K562 (cell line): Measurements from ENCODE around the gene LRRC26. TPM values are rescaled to one million over a fixed set of nuclear protein-coding genes. Genes with fewer than 3 reads are reported as not detected.

Experiments
- ATAC-seq: fragments of 200-7000 bp; cut with Tn5 transposase; 3 replicates; pipeline ENCODE4 v1.9.1; 2020; ENCODE audit warnings: moderate library complexity
- BruUV-seq: library from RNA; stranded (reverse); fragments of 400-500 nt; replicated peaks from 2 replicates; lab custom pipeline; 2021; lab: Mats Ljungman, UMichigan
- CTCF ChIA-PET: fragments of 300-600 bp; formaldehyde crosslinking; extraction: SDS; loops from one replicate; lab custom pipeline; 2021; ENCODE audit warnings: low intra/inter-chr PET ratio; lab: Yijun Ruan, JAX
- POLR2A ChIA-PET: fragments of 300-600, 350-650 bp; sonication (Branson Sonifier 250); formaldehyde crosslinking; extraction: SDS; loops from one replicate; lab custom pipeline; 2021; ENCODE audit warnings: antibody characterized with exemption, inconsistent platforms; lab: Yijun Ruan, JAX
- DNase-seq, 4 experiments: peaks; one replicate each; pipeline versions ENCODE4 v3.0.0 to v3.0.0-alpha.2; 2011 to 2018; ENCODE audit warnings: low spot score in 3 of 4, mixed read lengths in 3 of 4; ENCODE audit errors: extremely low read depth in 1 of 4
- FAIRE-seq: peaks from 2 replicates; lab custom pipeline; 2011; peaks lifted over from hg19 to GRCh38; lab: Jason Lieb, UNC
- H2AFZ ChIP-seq: 2 replicates; pipeline ENCODE4 v1.6.0; 2011; ENCODE audit warnings: low read depth, low read length, control low read depth, inconsistent platforms
- H3K27ac ChIP-seq: fragments of 200-600 bp; 3 replicates; pipeline ENCODE4 v1.8.0; 2011; ENCODE audit warnings: low read depth, mild to moderate bottlenecking, control low read depth, inconsistent platforms, low read length, moderate library complexity, mixed read lengths; ENCODE audit errors: extremely low read depth
- H3K27me3 ChIP-seq, 2 experiments: fragments of 300-600 bp in 1 of 2; 2 replicates in 1 of 2; 3 replicates in 1 of 2; pipeline versions ENCODE4 v1.6.0 to v1.8.0; 2011; ENCODE audit warnings: inconsistent platforms in 2 of 2, low read length in 2 of 2, mild to moderate bottlenecking in 1 of 2, mixed read lengths in 1 of 2, moderate library complexity in 1 of 2; ENCODE audit not compliant: control insufficient read depth in 2 of 2, insufficient read depth in 2 of 2
- H3K36me3 ChIP-seq: fragments of 300-600 bp; 3 replicates; pipeline ENCODE4 v1.8.0; 2011; ENCODE audit warnings: mild to moderate bottlenecking, low read length, inconsistent platforms; ENCODE audit not compliant: control insufficient read depth, insufficient read depth
- H3K4me1 ChIP-seq, 2 experiments: fragments of 200-600 bp in 1 of 2; replicated peaks in 1 of 2; 2 replicates in 1 of 2; 3 replicates in 1 of 2; pipeline versions ENCODE4 v1.5.1 to v1.8.0; 2011; ENCODE audit warnings: inconsistent platforms in 2 of 2, low read length in 2 of 2, mild to moderate bottlenecking in 1 of 2, mixed read lengths in 1 of 2, moderate library complexity in 1 of 2; ENCODE audit not compliant: control insufficient read depth in 2 of 2, insufficient read depth in 2 of 2
- H3K4me2 ChIP-seq: 2 replicates; pipeline ENCODE4 v1.6.1; 2011; ENCODE audit warnings: low read length, control low read depth, inconsistent platforms, mixed read lengths; ENCODE audit not compliant: insufficient read depth
- H3K4me3 ChIP-seq: fragments of 200-600 bp; sonication (generic), shearing (Covaris generic); 2 replicates; pipeline ENCODE4 v1.5.1; 2016; ENCODE audit warnings: control low read depth, inconsistent platforms
- H3K79me2 ChIP-seq: fragments of 200-600 bp; 3 replicates; pipeline ENCODE4 v1.8.0; 2011; ENCODE audit warnings: low read length, inconsistent platforms; ENCODE audit not compliant: control insufficient read depth, insufficient read depth
- H3K9ac ChIP-seq, 2 experiments: 2 replicates each; pipeline versions ENCODE4 v1.6.0 to v1.6.1; 2011; ENCODE audit warnings: low read depth in 2 of 2, low read length in 2 of 2, control low read depth in 1 of 2, inconsistent platforms in 1 of 2, mild to moderate bottlenecking in 1 of 2, mixed read lengths in 1 of 2; ENCODE audit not compliant: insufficient read depth in 1 of 2
- H3K9me1 ChIP-seq: one replicate; pipeline ENCODE4 v1.6.0; 2011; ENCODE audit warnings: inconsistent platforms, mild to moderate bottlenecking, low read length, moderate library complexity; ENCODE audit not compliant: control insufficient read depth, insufficient read depth
- H3K9me3 ChIP-seq: replicated peaks from 2 replicates; pipeline ENCODE4 v1.5.1; 2011; ENCODE audit warnings: low read depth, low read length, inconsistent platforms; ENCODE audit not compliant: control insufficient read depth, insufficient read depth
- H4K20me1 ChIP-seq: replicated peaks from 2 replicates; pipeline ENCODE4 v1.6.1; 2011; ENCODE audit warnings: low read length, inconsistent platforms, mixed read lengths; ENCODE audit not compliant: control insufficient read depth, insufficient read depth
- BRF2 ChIP-seq: IDR thresholded peaks from 3 replicates; pipeline ENCODE4 v1.6.1; 2011; ENCODE audit warnings: borderline replicate concordance, mild to moderate bottlenecking; ENCODE audit not compliant: insufficient read length, insufficient read depth
- POLR2G ChIP-seq: fragments of 200-400 bp; formaldehyde crosslinking; IDR thresholded peaks from 2 replicates; pipeline ENCODE4 v1.6.1; 2017; ENCODE audit warnings: low read depth, mild to moderate bottlenecking, antibody characterized with exemption, low read length, moderate library complexity
- ZBTB33 ChIP-seq: sonication (generic); formaldehyde crosslinking; IDR thresholded peaks from 2 replicates; pipeline ENCODE4 v1.8.1; 2023; ENCODE audit warnings: mild to moderate bottlenecking, missing genetic modification reagents
- ZNF23 ChIP-seq: fragments of 250-450 bp; sonication (Bioruptor Pico); IDR thresholded peaks from 2 replicates; pipeline ENCODE4 v1.4.0; 2020; ENCODE audit warnings: mild to moderate bottlenecking
- WGBS: fragments of 100-300 bp; shearing (Covaris generic); methylation state at CpG from one replicate; pipeline ENCODE4 v1.1.6; 2016; ENCODE audit warnings: low coverage, mixed read lengths; ENCODE audit not compliant: insufficient coverage; ENCODE audit errors: missing lambda C conversion rate; 5-methylcytosine and 5-hydroxymethylcytosine counted together
- in situ Hi-C: fragments of 300-500 bp; cut with MboI; formaldehyde crosslinking; loops from 4 replicates; pipeline ENCODE4 v1.15.0; 2018; ENCODE audit warnings: inconsistent platforms, mixed read lengths
- intact Hi-C: fragments of 100-400 bp; cut with micrococcal nuclease; formaldehyde crosslinking; loops from 2 replicates; pipeline ENCODE4 v1.14.2; 2022
- polyA plus RNA-seq, 8 experiments: library from polyadenylated mRNA; depleted of rRNA in 4 of 8; stranded (reverse) in 5 of 8; unstranded in 3 of 8; fragments of >200 nt; fragmentation: Nextera tagmentation in 2 of 8; fragmentation: Illumina TruSeq in 1 of 8; extraction: Ambion mirVana in 2 of 8; extraction: Trizol in 1 of 8; gene quantifications; 2 replicates each; pipeline versions ENCODE4 v1.2.1 to v1.2.3, GENCODE V29; 2011 to 2014; ENCODE audit warnings: inconsistent platforms in 1 of 8, missing spikeins in 1 of 8
- total RNA-seq, 7 experiments: library from RNA; depleted of rRNA in 6 of 7; stranded (reverse); fragments of >200 nt in 6 of 7; fragmentation: Illumina TruSeq in 2 of 7; extraction: Trizol in 2 of 7; gene quantifications; 2 replicates each; pipeline versions ENCODE4 v1.2.1 to v1.2.3, GENCODE V29; 2011 to 2021; ENCODE audit warnings: low replicate concordance in 1 of 7

LRRC26 gene
- total and polyA plus RNA-seq, 9 of the 15 experiments (the other 6 are each of a cell fraction or from before 2014, with no cell fraction given) = not detected

GRCh38 chr9:137179761-137180160 is 9.9 kb upstream of the LRRC26 start:
- no peaks in the 10 kb centered on the region for H3K9me1 ChIP-seq
- BruUV-seq = no TSS peak
- intact Hi-C loops = no loop called here
- no peaks in the 10 kb centered on the region for H3K27me3 ChIP-seq
- 0 out of 2 replicates have a peak, but pooled peaks cover 2% of the 10 kb centered on the region for H4K20me1 ChIP-seq
- H3K4me1 ChIP-seq = peaks cover 3 to 66% of the 10 kb centered on the region in 2 experiments; a peak in 3 of 5 replicates
- no peaks in the 10 kb centered on the region for H3K79me2 ChIP-seq
- no peaks in the 10 kb centered on the region for H3K9me3 ChIP-seq
- POLR2A ChIA-PET = interaction anchor here (0.6 to 1.2 kb wide), 4 partner anchors 8 to 253 kb away, joined by 3 to 4 read pairs (median 4); no protein-coding TSS in a partner anchor
- DNase-seq = no peak
- TF ChIP-seq ZNF23 (CRISPR knock-in tag) = no peak
- 0 out of 2 replicates have a peak, but pooled peaks have one; percentile 3 for TF ChIP-seq POLR2G
- TF ChIP-seq, all 486 proteins: peak for 1
- no peak overlapping the region; a peak in 1 of 4 replicates for H3K9ac ChIP-seq
- peaks cover 60% of the 10 kb centered on the region; the same call in 1 of the 3 replicates for H3K36me3 ChIP-seq
- H2AFZ ChIP-seq = no peak overlapping the region
- no peak for ATAC-seq
- H3K4me2 ChIP-seq = no peak overlapping the region
- CTCF ChIA-PET = no interaction called here
- in situ Hi-C loops = no loop called here
- no peak overlapping the region for H3K4me3 ChIP-seq
- H3K27ac ChIP-seq = no peak overlapping the region
- FAIRE-seq = no peak
- WGBS = 92% methylated on average over 15 of the region's 17 CpGs

DNA sequence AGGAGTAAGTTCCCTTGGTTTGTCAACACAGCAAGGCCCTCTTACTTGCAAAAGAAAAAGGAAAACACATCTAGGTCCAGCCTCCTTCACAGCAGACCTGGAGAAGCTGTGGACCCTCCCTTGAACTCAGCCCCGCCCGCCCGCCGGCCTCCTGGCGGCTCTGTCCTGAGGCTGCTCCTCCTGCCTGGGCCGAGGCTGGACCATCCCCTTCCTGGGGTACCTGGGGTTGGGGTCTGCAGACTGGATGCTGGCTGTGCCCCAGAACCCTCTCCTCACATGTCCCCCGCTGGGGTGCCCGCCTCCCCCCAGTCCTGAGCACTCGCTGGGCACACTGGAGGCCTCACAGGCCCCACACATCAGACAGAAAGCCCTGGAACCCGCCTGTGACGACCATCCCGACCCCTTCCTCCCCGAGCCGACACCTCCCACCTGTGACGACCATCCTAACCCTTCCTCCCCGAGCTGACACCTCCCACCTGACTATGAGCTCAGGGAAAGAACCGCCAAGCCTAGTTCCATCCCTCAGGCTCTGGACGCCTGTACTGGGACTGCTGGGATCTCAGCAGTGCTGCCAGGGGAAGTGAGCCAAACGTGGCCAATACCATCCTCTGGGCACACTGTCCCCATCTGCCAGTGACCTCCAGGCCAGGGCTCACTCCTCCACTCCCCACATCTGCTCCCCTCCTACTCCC is 9.2 kb upstream of the LRRC26 start:
- Histone ChIP-seq H3K4me1 (peaks cover 3 to 66% of the 10 kb centered on the region in 2 experiments; a peak in 3 of 5 replicates), H3K4me3 (no peak overlapping the region), H3K27ac (0 out of 3 replicates have a peak overlapping the region, but pooled peaks have one; percentile 28), H3K36me3 (peaks cover 55% of the 10 kb centered on the region; the same call in 1 of the 3 replicates), H4K20me1 (0 out of 2 replicates have a peak, but pooled peaks cover 2% of the 10 kb centered on the region), H3K9ac (peak overlapping the region in 1 of 2 experiments; percentile 68; a peak in 2 of 4 replicates), H3K27me3 (no peaks in the 10 kb centered on the region), H2AFZ (no peak overlapping the region), H3K9me1 (no peaks in the 10 kb centered on the region), H3K4me2 (no peak overlapping the region), H3K79me2 (no peaks in the 10 kb centered on the region), H3K9me3 (no peaks in the 10 kb centered on the region)
- intact Hi-C loops = no loop called here
- DNase-seq = no peak
- WGBS = 70% methylated on average over 7 of the region's 19 CpGs
- in situ Hi-C loops = no loop called here
- BruUV-seq = no TSS peak
- no peak for FAIRE-seq
- no peak for ATAC-seq
- POLR2A ChIA-PET = interaction anchor here (0.6 to 1.4 kb wide), 5 partner anchors 9 to 62 kb away, joined by 3 to 8 read pairs (median 3); partner anchors contain the start of genes SSNA1 and TUBB4B
- CTCF ChIA-PET = no interaction called here
- 0 out of 2 replicates have a peak, but pooled peaks have one; percentile 33 for TF ChIP-seq ZBTB33 (CRISPR knock-in tag)
- no peak for TF ChIP-seq BRF2
